Liver (tissue), 9 donors: Measurements from ENCODE around the gene DAPL1. TPM values are rescaled to one million over a fixed set of nuclear protein-coding genes. Genes with fewer than 3 reads are reported as not detected.

Experiments used
- DNase-seq: peaks from one replicate; pipeline ENCODE4 v3.0.0-alpha.2; 2017; ENCODE audit warnings: low spot score
- H3K27ac ChIP-seq, 2 donors: one replicate each; pipeline ENCODE4 v1.7.0; 2013; ENCODE audit warnings: inconsistent platforms in 2 of 2, low read length in 2 of 2, control low read depth in 1 of 2, low read depth in 1 of 2, mild to moderate bottlenecking in 1 of 2
- H3K27me3 ChIP-seq, 4 donors: one replicate each; pipeline versions ENCODE4 v1.6.1 to v1.7.0; 2013; ENCODE audit warnings: low read length in 3 of 4, inconsistent platforms in 1 of 4, mild to moderate bottlenecking in 1 of 4, moderate library complexity in 1 of 4; ENCODE audit not compliant: control insufficient read depth in 4 of 4, insufficient read depth in 4 of 4
- H3K36me3 ChIP-seq, 4 donors: one replicate each; pipeline versions ENCODE4 v1.6.1 to v1.7.0; 2013; ENCODE audit warnings: low read length in 3 of 4, mild to moderate bottlenecking in 3 of 4, low read depth in 1 of 4, moderate library complexity in 1 of 4; ENCODE audit not compliant: control insufficient read depth in 4 of 4, insufficient read depth in 3 of 4
- H3K4me1 ChIP-seq, 4 donors: one replicate each; pipeline versions ENCODE4 v1.6.1 to v1.7.0; 2013; ENCODE audit warnings: low read length in 3 of 4, mild to moderate bottlenecking in 3 of 4, moderate library complexity in 1 of 4; ENCODE audit not compliant: control insufficient read depth in 4 of 4, insufficient read depth in 4 of 4
- H3K4me3 ChIP-seq, 3 donors: one replicate each; pipeline versions ENCODE4 v1.6.1 to v1.7.0; 2013; ENCODE audit warnings: low read length in 3 of 3, control low read depth in 1 of 3, low read depth in 1 of 3, mild to moderate bottlenecking in 1 of 3
- H3K9ac ChIP-seq, 2 donors: one replicate each; pipeline ENCODE4 v1.7.0; 2013; ENCODE audit warnings: low read length in 2 of 2, mild to moderate bottlenecking in 2 of 2, moderate library complexity in 2 of 2, control low read depth in 1 of 2, low read depth in 1 of 2
- H3K9me3 ChIP-seq, 4 donors: one replicate each; pipeline versions ENCODE4 v1.6.1 to v1.7.0; 2013; ENCODE audit warnings: low read length in 3 of 4; ENCODE audit not compliant: control insufficient read depth in 4 of 4
- EGR1 ChIP-seq, 2 donors: IDR thresholded peaks; 2 replicates each; pipeline ENCODE4 v1.6.1; 2016 to 2018; ENCODE audit warnings: antibody characterized with exemption in 2 of 2, low read depth in 2 of 2
- FOXA1 ChIP-seq: IDR thresholded peaks from 2 replicates; pipeline ENCODE4 v1.6.1; 2016; ENCODE audit warnings: antibody characterized with exemption
- FOXA2 ChIP-seq: IDR thresholded peaks from 2 replicates; pipeline ENCODE4 v1.6.1; 2016; ENCODE audit warnings: antibody characterized with exemption
- GABPA ChIP-seq, 2 donors: IDR thresholded peaks in 1 of 2; conservative IDR thresholded peaks in 1 of 2; 2 replicates each; pipeline ENCODE4 v1.6.1; 2016; ENCODE audit warnings: antibody characterized with exemption in 2 of 2, mild to moderate bottlenecking in 1 of 2, moderate library complexity in 1 of 2
- HNF4A ChIP-seq, 2 donors: conservative IDR thresholded peaks; 2 replicates each; pipeline ENCODE4 v1.6.1; 2016; ENCODE audit warnings: antibody characterized with exemption in 2 of 2, mild to moderate bottlenecking in 2 of 2
- HNF4G ChIP-seq: IDR thresholded peaks from 2 replicates; pipeline ENCODE4 v1.6.1; 2016; ENCODE audit warnings: antibody characterized with exemption
- JUND ChIP-seq, 2 donors: IDR thresholded peaks; 2 replicates each; pipeline ENCODE4 v1.6.1; 2016; ENCODE audit warnings: antibody characterized with exemption in 2 of 2
- NR2F2 ChIP-seq: IDR thresholded peaks from 2 replicates; pipeline ENCODE4 v1.6.1; 2016; ENCODE audit warnings: antibody characterized with exemption
- RAD21 ChIP-seq, 2 donors: IDR thresholded peaks; 2 replicates each; pipeline ENCODE4 v1.6.1; 2016; ENCODE audit warnings: antibody characterized with exemption in 2 of 2, mild to moderate bottlenecking in 2 of 2
- RXRA ChIP-seq, 2 donors: IDR thresholded peaks; 2 replicates each; pipeline ENCODE4 v1.6.1; 2017 to 2018; ENCODE audit warnings: antibody characterized with exemption in 2 of 2, mild to moderate bottlenecking in 1 of 2
- SP1 ChIP-seq: IDR thresholded peaks from 2 replicates; pipeline ENCODE4 v1.6.1; 2018; ENCODE audit warnings: antibody characterized with exemption, mild to moderate bottlenecking
- TAF1 ChIP-seq: conservative IDR thresholded peaks from 2 replicates; pipeline ENCODE4 v1.6.1; 2016; ENCODE audit warnings: antibody characterized with exemption, mild to moderate bottlenecking
- YY1 ChIP-seq: IDR thresholded peaks from 2 replicates; pipeline ENCODE4 v1.6.1; 2016; ENCODE audit warnings: antibody characterized with exemption, mild to moderate bottlenecking
- WGBS: extraction: QIAGEN DNeasy Blood & Tissue Kit; methylation state at CpG from one replicate; pipeline ENCODE4 v1.1.7; 2013; 5-methylcytosine and 5-hydroxymethylcytosine counted together
- polyA plus RNA-seq, 2 donors: library from polyadenylated mRNA; stranded (reverse) in 1 of 2; unstranded in 1 of 2; fragments of 200-250 nt in 1 of 2; fragments of >200 nt in 1 of 2; fragmentation: Nextera tagmentation in 1 of 2; extraction: Ambion mirVana in 1 of 2; gene quantifications; one replicate each; pipeline versions ENCODE4 v1.2.1 to v1.2.3, GENCODE V29; 2013 to 2015
- total RNA-seq, 2 donors: library from RNA; depleted of rRNA; stranded (reverse); fragments of >200 nt; gene quantifications; one replicate each; pipeline ENCODE4 v1.2.3, GENCODE V29; 2014
- TF ChIP-seq, protein P1 (sequence below): IDR thresholded peaks from 2 replicates; pipeline ENCODE4 v1.6.1; 2016; ENCODE audit warnings: antibody characterized with exemption
- TF ChIP-seq, protein P2 (sequence below): IDR thresholded peaks from 2 replicates; pipeline ENCODE4 v1.6.1; 2016; ENCODE audit warnings: antibody characterized with exemption
- TF ChIP-seq, protein P3 (sequence below): fragments of 150-350 bp; IDR thresholded peaks from 2 replicates; pipeline ENCODE4 v1.5.1; 2017; ENCODE audit warnings: improper control_type of control experiment, low read depth, low read length; ENCODE audit not compliant: missing input control
- TF ChIP-seq, protein P4 (sequence below): IDR thresholded peaks from 2 replicates; pipeline ENCODE4 v1.6.1; 2016; ENCODE audit warnings: antibody characterized with exemption, mild to moderate bottlenecking
- TF ChIP-seq, protein P5 (sequence below): IDR thresholded peaks from 2 replicates; pipeline ENCODE4 v1.6.1; 2016; ENCODE audit warnings: antibody characterized with exemption
- donor health status: healthy.
- donor health status: healthy.
- donor health status: healthy.
- donor health status: healthy.
- donor health status: healthy.

Gene DAPL1
- total and polyA plus RNA-seq, 4 donors = 0.71 TPM; not detected in 3

DNA sequence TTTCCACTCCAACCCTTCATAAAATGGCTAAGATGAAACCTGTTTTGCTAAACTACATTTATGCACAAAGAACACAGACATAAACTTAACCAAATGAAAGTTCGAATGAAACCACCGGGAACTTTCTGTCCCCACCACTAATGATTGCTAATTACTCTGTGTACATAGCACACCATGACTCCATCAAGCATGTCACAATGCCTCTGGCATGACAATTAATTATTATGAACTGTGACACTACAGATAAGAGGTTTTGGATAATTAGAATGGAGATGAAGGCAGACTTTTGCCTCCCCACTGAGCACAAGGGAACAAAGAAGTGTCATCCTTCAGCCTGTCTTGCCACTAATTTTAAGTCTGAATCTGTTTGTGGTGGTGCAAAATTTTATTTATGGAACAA is 1.5 kb downstream of the DAPL1 start:
- 67% methylated on average over 2 of the region's 2 CpGs for WGBS
- H3K27ac ChIP-seq = no peak overlapping the region
- DNase-seq = no peak
- no peak overlapping the region for H3K4me3 ChIP-seq
- no peaks in the 10 kb centered on the region for H3K36me3 ChIP-seq
- TF ChIP-seq FOXA2 (no peak), NR2F2 (no peak), RAD21 (IDR thresholded peaks at IDR 0.05) (no peak)
- TF ChIP-seq, protein P1, sequence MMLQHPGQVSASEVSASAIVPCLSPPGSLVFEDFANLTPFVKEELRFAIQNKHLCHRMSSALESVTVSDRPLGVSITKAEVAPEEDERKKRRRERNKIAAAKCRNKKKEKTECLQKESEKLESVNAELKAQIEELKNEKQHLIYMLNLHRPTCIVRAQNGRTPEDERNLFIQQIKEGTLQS = no peak
- TF ChIP-seq, protein P2, sequence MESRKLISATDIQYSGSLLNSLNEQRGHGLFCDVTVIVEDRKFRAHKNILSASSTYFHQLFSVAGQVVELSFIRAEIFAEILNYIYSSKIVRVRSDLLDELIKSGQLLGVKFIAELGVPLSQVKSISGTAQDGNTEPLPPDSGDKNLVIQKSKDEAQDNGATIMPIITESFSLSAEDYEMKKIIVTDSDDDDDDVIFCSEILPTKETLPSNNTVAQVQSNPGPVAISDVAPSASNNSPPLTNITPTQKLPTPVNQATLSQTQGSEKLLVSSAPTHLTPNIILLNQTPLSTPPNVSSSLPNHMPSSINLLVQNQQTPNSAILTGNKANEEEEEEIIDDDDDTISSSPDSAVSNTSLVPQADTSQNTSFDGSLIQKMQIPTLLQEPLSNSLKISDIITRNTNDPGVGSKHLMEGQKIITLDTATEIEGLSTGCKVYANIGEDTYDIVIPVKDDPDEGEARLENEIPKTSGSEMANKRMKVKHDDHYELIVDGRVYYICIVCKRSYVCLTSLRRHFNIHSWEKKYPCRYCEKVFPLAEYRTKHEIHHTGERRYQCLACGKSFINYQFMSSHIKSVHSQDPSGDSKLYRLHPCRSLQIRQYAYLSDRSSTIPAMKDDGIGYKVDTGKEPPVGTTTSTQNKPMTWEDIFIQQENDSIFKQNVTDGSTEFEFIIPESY = no peak
- TF ChIP-seq, protein P3, sequence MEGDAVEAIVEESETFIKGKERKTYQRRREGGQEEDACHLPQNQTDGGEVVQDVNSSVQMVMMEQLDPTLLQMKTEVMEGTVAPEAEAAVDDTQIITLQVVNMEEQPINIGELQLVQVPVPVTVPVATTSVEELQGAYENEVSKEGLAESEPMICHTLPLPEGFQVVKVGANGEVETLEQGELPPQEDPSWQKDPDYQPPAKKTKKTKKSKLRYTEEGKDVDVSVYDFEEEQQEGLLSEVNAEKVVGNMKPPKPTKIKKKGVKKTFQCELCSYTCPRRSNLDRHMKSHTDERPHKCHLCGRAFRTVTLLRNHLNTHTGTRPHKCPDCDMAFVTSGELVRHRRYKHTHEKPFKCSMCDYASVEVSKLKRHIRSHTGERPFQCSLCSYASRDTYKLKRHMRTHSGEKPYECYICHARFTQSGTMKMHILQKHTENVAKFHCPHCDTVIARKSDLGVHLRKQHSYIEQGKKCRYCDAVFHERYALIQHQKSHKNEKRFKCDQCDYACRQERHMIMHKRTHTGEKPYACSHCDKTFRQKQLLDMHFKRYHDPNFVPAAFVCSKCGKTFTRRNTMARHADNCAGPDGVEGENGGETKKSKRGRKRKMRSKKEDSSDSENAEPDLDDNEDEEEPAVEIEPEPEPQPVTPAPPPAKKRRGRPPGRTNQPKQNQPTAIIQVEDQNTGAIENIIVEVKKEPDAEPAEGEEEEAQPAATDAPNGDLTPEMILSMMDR = no peak
- peaks cover 0 to 5% (median 1%) of the 10 kb centered on the region in 4 donors for H3K4me1 ChIP-seq
- no peaks in the 10 kb centered on the region for H3K9me3 ChIP-seq
- H3K27me3 ChIP-seq = peaks cover 0 to 2% (median 0%) of the 10 kb centered on the region in 4 donors
- H3K9ac ChIP-seq = no peak overlapping the region

DNA sequence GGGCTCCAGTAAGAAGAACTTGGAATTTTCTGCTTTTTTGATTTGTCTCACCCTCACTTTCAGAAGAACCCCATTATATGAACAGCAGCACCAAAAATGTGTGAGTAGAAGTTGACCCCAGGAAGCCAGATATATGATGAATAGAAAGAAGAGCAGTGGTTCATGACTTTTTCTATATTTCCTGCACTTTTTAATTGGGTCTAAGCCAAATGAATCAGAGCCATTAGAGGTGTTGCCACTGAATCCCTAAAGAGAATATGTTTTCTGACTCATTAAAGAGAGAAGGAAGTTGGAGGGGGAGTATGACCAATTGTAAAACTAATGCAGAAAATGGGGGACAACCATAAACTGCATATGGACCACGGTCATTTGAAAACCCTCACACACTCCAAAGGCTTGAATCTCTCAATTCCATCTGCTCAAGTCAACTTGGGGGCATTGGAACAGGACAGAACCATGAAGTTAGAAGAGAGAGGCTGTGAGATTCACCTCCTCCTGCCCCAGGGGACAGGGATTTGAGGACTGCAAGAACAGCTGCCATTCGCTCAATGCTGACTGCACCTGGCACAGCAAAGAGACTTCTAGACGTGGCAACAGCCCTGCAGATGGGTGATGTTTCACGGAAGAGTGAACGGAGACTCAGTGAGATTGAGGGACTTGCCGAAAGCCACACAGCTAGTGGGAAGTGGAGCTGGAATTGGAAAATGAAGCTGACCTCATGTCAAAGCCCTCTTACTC is 3.0 kb downstream of the DAPL1 start:
- TF ChIP-seq FOXA1 = no peak
- TF ChIP-seq, protein P4, sequence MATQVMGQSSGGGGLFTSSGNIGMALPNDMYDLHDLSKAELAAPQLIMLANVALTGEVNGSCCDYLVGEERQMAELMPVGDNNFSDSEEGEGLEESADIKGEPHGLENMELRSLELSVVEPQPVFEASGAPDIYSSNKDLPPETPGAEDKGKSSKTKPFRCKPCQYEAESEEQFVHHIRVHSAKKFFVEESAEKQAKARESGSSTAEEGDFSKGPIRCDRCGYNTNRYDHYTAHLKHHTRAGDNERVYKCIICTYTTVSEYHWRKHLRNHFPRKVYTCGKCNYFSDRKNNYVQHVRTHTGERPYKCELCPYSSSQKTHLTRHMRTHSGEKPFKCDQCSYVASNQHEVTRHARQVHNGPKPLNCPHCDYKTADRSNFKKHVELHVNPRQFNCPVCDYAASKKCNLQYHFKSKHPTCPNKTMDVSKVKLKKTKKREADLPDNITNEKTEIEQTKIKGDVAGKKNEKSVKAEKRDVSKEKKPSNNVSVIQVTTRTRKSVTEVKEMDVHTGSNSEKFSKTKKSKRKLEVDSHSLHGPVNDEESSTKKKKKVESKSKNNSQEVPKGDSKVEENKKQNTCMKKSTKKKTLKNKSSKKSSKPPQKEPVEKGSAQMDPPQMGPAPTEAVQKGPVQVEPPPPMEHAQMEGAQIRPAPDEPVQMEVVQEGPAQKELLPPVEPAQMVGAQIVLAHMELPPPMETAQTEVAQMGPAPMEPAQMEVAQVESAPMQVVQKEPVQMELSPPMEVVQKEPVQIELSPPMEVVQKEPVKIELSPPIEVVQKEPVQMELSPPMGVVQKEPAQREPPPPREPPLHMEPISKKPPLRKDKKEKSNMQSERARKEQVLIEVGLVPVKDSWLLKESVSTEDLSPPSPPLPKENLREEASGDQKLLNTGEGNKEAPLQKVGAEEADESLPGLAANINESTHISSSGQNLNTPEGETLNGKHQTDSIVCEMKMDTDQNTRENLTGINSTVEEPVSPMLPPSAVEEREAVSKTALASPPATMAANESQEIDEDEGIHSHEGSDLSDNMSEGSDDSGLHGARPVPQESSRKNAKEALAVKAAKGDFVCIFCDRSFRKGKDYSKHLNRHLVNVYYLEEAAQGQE = no peak
- no peak for TF ChIP-seq HNF4G
- no peak for TF ChIP-seq FOXA2
- TF ChIP-seq, protein P3 = no peak
- no peak for TF ChIP-seq RXRA (IDR thresholded peaks at IDR 0.05)
- no peak for TF ChIP-seq GABPA (IDR thresholded peaks at IDR 0.05 in 1 of 2, conservative IDR thresholded peaks at IDR 0.05 in 1 of 2)
- TF ChIP-seq HNF4A (conservative IDR thresholded peaks at IDR 0.05) = no peak
- no peak for TF ChIP-seq RAD21 (IDR thresholded peaks at IDR 0.05)
- TF ChIP-seq, protein P1 = no peak
- TF ChIP-seq, protein P5, sequence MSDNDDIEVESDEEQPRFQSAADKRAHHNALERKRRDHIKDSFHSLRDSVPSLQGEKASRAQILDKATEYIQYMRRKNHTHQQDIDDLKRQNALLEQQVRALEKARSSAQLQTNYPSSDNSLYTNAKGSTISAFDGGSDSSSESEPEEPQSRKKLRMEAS = no peak
- no peak for TF ChIP-seq JUND (IDR thresholded peaks at IDR 0.05)
- no peak for TF ChIP-seq EGR1 (IDR thresholded peaks at IDR 0.05; ENCODE audit: low read depth in 2 of 2)
- TF ChIP-seq SP1 = no peak
- TF ChIP-seq YY1 = no peak
- TF ChIP-seq, protein P2 = no peak
- no peak for TF ChIP-seq TAF1
- no peak for TF ChIP-seq NR2F2
- DNase-seq = no peak
- Histone ChIP-seq H3K9me3 (no peaks in the 10 kb centered on the region), H3K36me3 (no peaks in the 10 kb centered on the region), H3K4me1 (peaks cover 0 to 5% (median 1%) of the 10 kb centered on the region in 4 donors), H3K27ac (no peak overlapping the region), H3K27me3 (peaks cover 0 to 2% (median 0%) of the 10 kb centered on the region in 4 donors), H3K9ac (no peak overlapping the region), H3K4me3 (no peak overlapping the region)
- 90% methylated on average over 6 of the region's 6 CpGs for WGBS
